Prostate gland (tissue), 2 donors: Measurements from ENCODE around the gene PMM2.

Experiments used
- POLR2A ChIP-seq: fragments of 450-650 bp; IDR thresholded peaks from one replicate; pipeline ENCODE4 v1.6.1; 2016; ENCODE audit warnings: antibody characterized with exemption, mild to moderate bottlenecking
- POLR2AphosphoS5 ChIP-seq: sonication (generic); formaldehyde crosslinking; IDR thresholded peaks from one replicate; pipeline ENCODE4 v1.6.1; 2017; ENCODE audit warnings: antibody characterized with exemption
- TF ChIP-seq, protein P1 (sequence below), 4 experiments: fragments of 200-600 bp in 2 of 4; fragments of 450-650 bp in 2 of 4; sonication (generic) in 2 of 4; IDR thresholded peaks; 1 replicate in 3 of 4; 2 replicates in 1 of 4; pipeline ENCODE4 v1.5.1; 2016 to 2019; ENCODE audit warnings: antibody characterized with exemption in 4 of 4, mild to moderate bottlenecking in 2 of 4, moderate library complexity in 2 of 4

DNA sequence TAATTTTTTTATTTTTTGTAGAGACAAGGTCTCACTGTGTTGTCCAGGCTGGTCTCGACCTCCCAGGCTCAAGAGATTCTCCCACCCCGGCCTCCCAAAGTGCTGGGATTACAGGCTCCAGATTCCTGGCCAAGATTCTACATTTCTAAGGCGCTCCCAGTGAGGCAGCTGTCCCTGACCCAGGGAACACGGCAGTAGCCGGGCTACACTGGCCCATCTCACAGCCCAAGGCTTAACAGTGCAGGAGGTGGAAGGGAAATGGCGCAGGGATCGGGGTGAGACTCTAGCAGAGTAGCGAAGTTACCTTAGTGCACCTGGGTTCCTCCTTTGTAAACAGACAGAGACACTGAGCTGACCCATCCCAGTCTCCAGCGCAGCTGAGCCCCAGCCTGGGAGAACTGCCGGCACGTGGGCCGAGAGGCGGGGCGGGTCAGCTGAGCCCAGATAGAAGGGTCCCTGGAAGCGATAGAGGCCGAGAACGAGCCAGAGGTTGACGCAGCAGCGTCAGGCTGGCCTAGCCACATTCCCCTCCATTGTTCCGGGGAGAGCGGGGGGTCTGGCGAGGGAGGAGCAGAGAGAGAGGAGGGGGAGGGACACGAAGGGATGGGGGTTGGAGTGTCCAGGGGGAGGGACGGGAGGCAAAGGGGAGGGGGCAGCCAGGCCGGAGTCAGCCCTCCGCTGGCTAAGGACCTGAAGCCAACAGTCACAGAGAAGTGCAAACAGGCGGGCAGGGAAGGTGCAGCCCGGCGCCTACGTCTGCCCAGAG is 68.7 kb downstream of the PMM2 start:
- no peak for TF ChIP-seq POLR2A
- TF ChIP-seq, protein P1, sequence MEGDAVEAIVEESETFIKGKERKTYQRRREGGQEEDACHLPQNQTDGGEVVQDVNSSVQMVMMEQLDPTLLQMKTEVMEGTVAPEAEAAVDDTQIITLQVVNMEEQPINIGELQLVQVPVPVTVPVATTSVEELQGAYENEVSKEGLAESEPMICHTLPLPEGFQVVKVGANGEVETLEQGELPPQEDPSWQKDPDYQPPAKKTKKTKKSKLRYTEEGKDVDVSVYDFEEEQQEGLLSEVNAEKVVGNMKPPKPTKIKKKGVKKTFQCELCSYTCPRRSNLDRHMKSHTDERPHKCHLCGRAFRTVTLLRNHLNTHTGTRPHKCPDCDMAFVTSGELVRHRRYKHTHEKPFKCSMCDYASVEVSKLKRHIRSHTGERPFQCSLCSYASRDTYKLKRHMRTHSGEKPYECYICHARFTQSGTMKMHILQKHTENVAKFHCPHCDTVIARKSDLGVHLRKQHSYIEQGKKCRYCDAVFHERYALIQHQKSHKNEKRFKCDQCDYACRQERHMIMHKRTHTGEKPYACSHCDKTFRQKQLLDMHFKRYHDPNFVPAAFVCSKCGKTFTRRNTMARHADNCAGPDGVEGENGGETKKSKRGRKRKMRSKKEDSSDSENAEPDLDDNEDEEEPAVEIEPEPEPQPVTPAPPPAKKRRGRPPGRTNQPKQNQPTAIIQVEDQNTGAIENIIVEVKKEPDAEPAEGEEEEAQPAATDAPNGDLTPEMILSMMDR (IDR thresholded peaks at IDR 0.05), result no peak
- peak; percentile 26 for TF ChIP-seq POLR2AphosphoS5
